Keratinocyte (primary cell): ENCODE data around the gene CD248. TPM values are rescaled to one million over a fixed set of nuclear protein-coding genes. Genes with fewer than 3 reads are reported as not detected.

Experiments
- DNase-seq: peaks from one replicate; pipeline ENCODE4 v3.0.0-alpha.2; 2011; ENCODE audit warnings: low read depth, missing footprints, low spot score
- FAIRE-seq: peaks from 2 replicates; lab custom pipeline; 2011; peaks lifted over from hg19 to GRCh38; lab: Jason Lieb, UNC
- H2AFZ ChIP-seq: 2 replicates; pipeline ENCODE4 v1.6.0; 2012; ENCODE audit warnings: low read length, control low read depth, inconsistent platforms; ENCODE audit not compliant: control insufficient read depth
- H3K27ac ChIP-seq: 2 replicates; pipeline ENCODE4 v1.5.1; 2011; ENCODE audit warnings: low read length; ENCODE audit not compliant: control insufficient read depth, insufficient read depth
- H3K27me3 ChIP-seq: 3 replicates; pipeline ENCODE4 v1.6.0; 2011; ENCODE audit warnings: low read length; ENCODE audit not compliant: control insufficient read depth, insufficient read depth; ENCODE audit errors: extremely low read depth
- H3K36me3 ChIP-seq, 2 experiments: 2 replicates in 1 of 2; 3 replicates in 1 of 2; pipeline ENCODE4 v1.5.1; 2011; ENCODE audit warnings: low read length in 2 of 2, mild to moderate bottlenecking in 1 of 2; ENCODE audit not compliant: control insufficient read depth in 2 of 2, insufficient read depth in 2 of 2; ENCODE audit errors: extremely low read depth in 1 of 2
- H3K4me1 ChIP-seq: 3 replicates; pipeline ENCODE4 v1.5.1; 2011; ENCODE audit warnings: low read length; ENCODE audit not compliant: control insufficient read depth, insufficient read depth; ENCODE audit errors: extremely low read depth
- H3K4me2 ChIP-seq: 3 replicates; pipeline ENCODE4 v1.6.0; 2011; ENCODE audit warnings: low read depth, low read length; ENCODE audit not compliant: control insufficient read depth, insufficient read depth; ENCODE audit errors: extremely low read depth
- H3K4me3 ChIP-seq, 3 experiments: fragments of 200-600 bp in 1 of 3; sonication (generic) in 1 of 3; 2 replicates in 2 of 3; 3 replicates in 1 of 3; pipeline ENCODE4 v1.5.1; 2011 to 2016; ENCODE audit warnings: low read length in 3 of 3, mild to moderate bottlenecking in 3 of 3, control low read depth in 2 of 3, inconsistent platforms in 1 of 3, low read depth in 1 of 3, mixed read lengths in 1 of 3, mixed run types in 1 of 3, moderate library complexity in 1 of 3; ENCODE audit not compliant: control insufficient read depth in 2 of 3, insufficient read depth in 2 of 3; ENCODE audit errors: extremely low read depth in 1 of 3
- H3K79me2 ChIP-seq: 2 replicates; pipeline ENCODE4 v1.6.0; 2012; ENCODE audit warnings: low read length; ENCODE audit not compliant: control insufficient read depth, insufficient read depth
- H3K9ac ChIP-seq: 3 replicates; pipeline ENCODE4 v1.6.0; 2011; ENCODE audit warnings: low read length; ENCODE audit not compliant: control insufficient read depth, insufficient read depth; ENCODE audit errors: extremely low read depth
- H3K9me1 ChIP-seq: 3 replicates; pipeline ENCODE4 v1.6.0; 2011; ENCODE audit warnings: low read length; ENCODE audit not compliant: control insufficient read depth, insufficient read depth; ENCODE audit errors: extremely low read depth
- H3K9me3 ChIP-seq: 2 replicates; pipeline ENCODE4 v1.5.1; 2012; ENCODE audit warnings: low read depth, low read length; ENCODE audit not compliant: control insufficient read depth
- H4K20me1 ChIP-seq: 3 replicates; pipeline ENCODE4 v1.6.0; 2011; ENCODE audit warnings: low read length; ENCODE audit not compliant: control insufficient read depth, insufficient read depth; ENCODE audit errors: extremely low read depth
- CTCF ChIP-seq, 3 experiments: IDR thresholded peaks in 1 of 3; conservative IDR thresholded peaks in 1 of 3; optimal IDR thresholded peaks in 1 of 3; 2 replicates in 2 of 3; 3 replicates in 1 of 3; pipeline versions ENCODE3 to v1.5.1; 2011; ENCODE audit warnings: low read length in 3 of 3, mild to moderate bottlenecking in 3 of 3, moderate library complexity in 2 of 3, control low read depth in 1 of 3, inconsistent platforms in 1 of 3; ENCODE audit not compliant: insufficient read depth in 2 of 3; ENCODE audit errors: extremely low read depth in 1 of 3
- EZH2 ChIP-seq: IDR thresholded peaks from one replicate; pipeline ENCODE4 v1.6.1; 2012; ENCODE audit warnings: inconsistent platforms, mild to moderate bottlenecking, low read length, moderate library complexity
- dilution Hi-C: fragments of 300-500 bp; cut with MboI; formaldehyde crosslinking; loops from one replicate; pipeline ENCODE4 v1.7.0; 2020; ENCODE audit warnings: low sequenced_read_pairs; ENCODE audit not compliant: extremely low pct_ligation_motif_present
- polyA plus RNA-seq, 5 experiments: library from polyadenylated mRNA; depleted of rRNA in 3 of 5; stranded (reverse) in 3 of 5; stranded (forward) in 1 of 5; unstranded in 1 of 5; fragments of >200 nt; gene quantifications; 1 replicate in 1 of 5; 2 replicates in 3 of 5; 3 replicates in 1 of 5; pipeline versions ENCODE4 v1.2.1 to v1.2.3, GENCODE V29; 2011 to 2012; ENCODE audit warnings: missing spikeins in 2 of 5, low read depth in 1 of 5, low replicate concordance in 1 of 5

The CD248 gene
- polyA plus RNA-seq, 1 donor (not counting 4 experiments of a cell fraction or from before 2014, with no cell fraction given), result 0.12 TPM

GRCh38 chr11:66265531-66266377 is 51.1 kb downstream of the CD248 start:
- Histone ChIP-seq H3K27me3 (no peaks in the 10 kb centered on the region), H3K4me3 (no peak overlapping the region), H3K9ac (no peak overlapping the region), H3K9me3 (no peaks in the 10 kb centered on the region), H3K9me1 (no peaks in the 10 kb centered on the region), H3K27ac (no peak overlapping the region), H4K20me1 (peaks cover 2% of the 10 kb centered on the region), H3K4me2 (no peak overlapping the region), H3K36me3 (peaks cover 36 to 38% of the 10 kb centered on the region in 2 experiments), H3K4me1 (peaks cover 9% of the 10 kb centered on the region), H2AFZ (no peak overlapping the region), H3K79me2 (peaks cover 21% of the 10 kb centered on the region)
- dilution Hi-C loops, result no loop called here
- no peak for TF ChIP-seq CTCF (optimal IDR thresholded peaks at IDR 0.05 in 1 of 3, IDR thresholded peaks at IDR 0.05 in 1 of 3, conservative IDR thresholded peaks at IDR 0.05 in 1 of 3; ENCODE audit: extremely low read depth in 1 of 3, insufficient read depth in 2 of 3, low read length in 3 of 3)
- TF ChIP-seq EZH2, result no peak
- FAIRE-seq, result no peak
- no peak for DNase-seq

- H2AFZ ChIP-seq, result no peak overlapping the region
- TF ChIP-seq CTCF (optimal IDR thresholded peaks at IDR 0.05 in 1 of 3, IDR thresholded peaks at IDR 0.05 in 1 of 3, conservative IDR thresholded peaks at IDR 0.05 in 1 of 3; ENCODE audit: extremely low read depth in 1 of 3, insufficient read depth in 2 of 3, low read length in 3 of 3) (peak; percentile 48 to 76 (median 58)), EZH2 (no peak)
- FAIRE-seq (no peak), DNase-seq (no peak)
- H3K4me2 ChIP-seq, result no peak overlapping the region
- peaks cover 36 to 40% of the 10 kb centered on the region in 2 experiments for H3K36me3 ChIP-seq
- H3K4me1 ChIP-seq, result peaks cover 8% of the 10 kb centered on the region
- H3K27ac ChIP-seq, result no peak overlapping the region
- peaks cover 12% of the 10 kb centered on the region for H3K79me2 ChIP-seq
- no peak overlapping the region for H3K4me3 ChIP-seq
- peaks cover 2% of the 10 kb centered on the region for H4K20me1 ChIP-seq
- no peaks in the 10 kb centered on the region for H3K9me1 ChIP-seq
- no peaks in the 10 kb centered on the region for H3K9me3 ChIP-seq
- no peak overlapping the region for H3K9ac ChIP-seq
- dilution Hi-C loops, result no loop called here
- no peaks in the 10 kb centered on the region for H3K27me3 ChIP-seq
These were observed 51.9 kb downstream of the CD248 start for GRCh38 chr11:66264914-66265313.

Other genes starting within 250 kb of the CD248 start
- gene PACS1, start 246.8 kb downstream of the CD248 start, polyA plus RNA-seq, result 10.0 to 28.4 TPM (median 14.9 TPM) in 3 replicates
- 9.3 to 19.1 TPM (median 14.1 TPM) in 3 replicates for gene KLC2, start 59.3 kb downstream of the CD248 start, polyA plus RNA-seq
- gene RAB1B, start 48.4 kb downstream of the CD248 start, polyA plus RNA-seq, result 133 to 213 TPM (median 187 TPM) in 3 replicates
- 0.17 to 0.25 TPM (median 0.18 TPM) in 3 replicates for gene CNIH2, start 38.9 kb downstream of the CD248 start, polyA plus RNA-seq
- 80.3 to 157 TPM (median 87.5 TPM) in 3 replicates for gene YIF1A, start 27.9 kb downstream of the CD248 start, polyA plus RNA-seq
- 0.05 to 0.18 TPM in 2 of 3 replicates, not detected in the other for gene TMEM151A, start 25.1 kb downstream of the CD248 start, polyA plus RNA-seq
- 10.6 to 18.6 TPM (median 16.1 TPM) in 3 replicates for gene RIN1, start 19.4 kb upstream of the CD248 start, polyA plus RNA-seq
- 61.4 to 65.8 TPM (median 64.8 TPM) in 3 replicates for gene BRMS1, start 28.1 kb upstream of the CD248 start, polyA plus RNA-seq
- gene B4GAT1, start 30.6 kb upstream of the CD248 start, polyA plus RNA-seq, result 5.2 to 6.0 TPM (median 5.7 TPM) in 3 replicates
- 1.3 to 2.7 TPM (median 1.7 TPM) in 3 replicates for gene SLC29A2, start 54.7 kb upstream of the CD248 start, polyA plus RNA-seq
- gene NPAS4, start 104.0 kb upstream of the CD248 start, polyA plus RNA-seq, result 0.03 TPM in 1 of 3 replicates, not detected in the others
- 31.1 to 51.7 TPM (median 43.9 TPM) in 3 replicates for gene MRPL11, start 121.8 kb upstream of the CD248 start, polyA plus RNA-seq
- gene PELI3, start 149.9 kb upstream of the CD248 start, polyA plus RNA-seq, result 2.1 to 3.2 TPM (median 2.8 TPM) in 3 replicates
- 57.9 to 75.1 TPM (median 64.5 TPM) in 3 replicates for gene DPP3, start 163.4 kb upstream of the CD248 start, polyA plus RNA-seq
- gene BBS1, start 193.6 kb upstream of the CD248 start, polyA plus RNA-seq, result 11.7 to 14.6 TPM (median 14.6 TPM) in 3 replicates
- gene ZDHHC24, start 229.0 kb upstream of the CD248 start, polyA plus RNA-seq, result 4.8 to 8.2 TPM (median 5.9 TPM) in 3 replicates
- gene ACTN3, start 229.9 kb upstream of the CD248 start, polyA plus RNA-seq, result not detected in 3 replicates